Mucosa of rectum (tissue), 2 donors: ENCODE results near the gene LENEP.

ENCODE experiments used
- H3K27ac ChIP-seq, 2 donors: one replicate each; pipeline ENCODE4 v1.7.0; 2013; ENCODE audit warnings: inconsistent platforms in 2 of 2, low read depth in 2 of 2, low read length in 2 of 2
- H3K27me3 ChIP-seq, 2 donors: one replicate each; pipeline ENCODE4 v1.7.0; 2013; ENCODE audit warnings: low read length in 2 of 2; ENCODE audit not compliant: control insufficient read depth in 2 of 2, insufficient read depth in 2 of 2
- H3K36me3 ChIP-seq, 2 donors: one replicate each; pipeline ENCODE4 v1.7.0; 2013; ENCODE audit warnings: low read length in 2 of 2; ENCODE audit not compliant: control insufficient read depth in 2 of 2, insufficient read depth in 2 of 2
- H3K4me1 ChIP-seq, 2 donors: one replicate each; pipeline ENCODE4 v1.7.0; 2013; ENCODE audit warnings: low read length in 2 of 2, mild to moderate bottlenecking in 1 of 2; ENCODE audit not compliant: control insufficient read depth in 2 of 2, insufficient read depth in 2 of 2
- H3K4me3 ChIP-seq, 2 donors: one replicate each; pipeline ENCODE4 v1.7.0; 2013; ENCODE audit warnings: low read length in 2 of 2
- H3K9ac ChIP-seq, 2 donors: one replicate each; pipeline ENCODE4 v1.7.0; 2013; ENCODE audit warnings: low read length in 2 of 2, low read depth in 1 of 2, mild to moderate bottlenecking in 1 of 2
- H3K9me3 ChIP-seq, 2 donors: one replicate each; pipeline ENCODE4 v1.7.0; 2013; ENCODE audit warnings: low read length in 2 of 2; ENCODE audit not compliant: control insufficient read depth in 2 of 2
- donor health status: healthy.
- donor health status: Normal muscosa, but diverticular disease.

Gene LENEP

DNA sequence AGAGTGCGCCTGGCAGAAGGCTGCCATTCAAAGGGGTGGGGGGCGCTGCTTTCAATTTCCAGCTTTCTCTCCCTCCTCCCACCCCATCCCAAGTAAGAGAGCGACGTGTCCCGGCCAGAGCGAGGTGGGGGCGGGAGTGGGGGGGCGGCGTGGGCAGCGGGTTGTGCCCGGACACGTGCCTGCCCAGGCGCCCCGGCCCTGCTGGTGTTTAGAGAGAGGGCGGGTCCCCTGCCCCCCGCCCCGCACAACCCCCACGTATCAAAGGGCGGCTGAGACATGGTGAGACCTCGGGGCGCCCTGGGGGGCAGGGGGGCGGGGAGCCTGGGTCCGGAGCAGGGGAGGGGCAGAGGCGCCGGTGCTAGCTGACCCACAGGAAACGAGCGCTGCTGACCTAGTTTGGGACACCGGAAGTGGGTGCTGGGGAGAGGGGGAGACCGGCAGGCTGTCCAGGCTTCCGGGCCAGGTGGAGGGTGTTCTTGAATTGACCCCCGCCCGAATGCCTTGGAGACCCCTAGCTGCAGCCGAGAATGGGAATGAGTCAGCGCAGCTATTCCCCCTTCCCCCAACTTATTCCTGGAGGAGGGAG, 10.5 kb downstream of the LENEP start:
- H3K9me3 ChIP-seq: no peaks in the 10 kb centered on the region
- H3K9ac ChIP-seq: peak overlapping the region; percentile 100
- H3K27me3 ChIP-seq: no peaks in the 10 kb centered on the region
- peaks cover 48 to 58% of the 10 kb centered on the region in 2 donors for H3K4me1 ChIP-seq
- H3K27ac ChIP-seq: peak overlapping the region; percentile 98 to 99
- peak overlapping the region; percentile 95 to 100 for H3K4me3 ChIP-seq
- H3K36me3 ChIP-seq: peaks cover 0 to 3% of the 10 kb centered on the region in 2 donors

DNA sequence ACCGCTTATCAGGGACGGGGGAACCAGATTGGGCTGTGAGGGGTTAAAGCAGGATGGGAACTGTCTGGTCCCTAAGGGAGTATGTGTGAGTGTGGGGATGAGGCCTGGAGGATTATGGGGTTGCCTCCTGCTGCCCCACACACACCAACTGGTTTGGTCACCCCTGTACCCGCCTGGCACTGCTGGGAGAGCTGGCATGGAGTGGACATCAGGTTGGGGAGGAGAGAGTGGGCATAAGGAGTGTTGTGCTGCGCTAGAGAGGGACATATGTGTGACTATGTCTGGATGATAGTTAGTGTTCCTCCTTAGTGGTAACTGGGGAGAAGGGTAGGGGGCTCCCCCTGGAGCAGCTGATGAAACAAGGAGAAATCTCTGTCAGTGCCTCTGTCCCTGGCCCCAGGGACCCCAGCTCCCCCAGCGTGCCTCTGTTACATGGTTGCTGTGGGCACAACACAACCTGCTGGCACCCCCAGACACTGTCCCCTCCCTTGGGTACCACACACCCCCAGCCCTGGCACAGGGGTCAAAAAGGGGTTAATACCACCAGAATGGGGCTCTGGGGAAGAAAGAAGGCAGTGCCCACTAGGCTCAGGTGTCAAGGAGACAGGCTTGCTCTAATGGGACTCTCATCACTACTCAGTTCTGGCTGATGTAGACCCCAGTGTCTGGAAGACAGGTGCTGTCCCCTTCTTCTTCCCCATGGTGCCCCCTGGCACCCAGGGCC, 11.1 kb downstream of the LENEP start:
- Histone ChIP-seq H3K9ac (peak overlapping the region; percentile 92 to 100), H3K36me3 (peaks cover 0 to 3% of the 10 kb centered on the region in 2 donors), H3K9me3 (no peaks in the 10 kb centered on the region), H3K27me3 (no peaks in the 10 kb centered on the region), H3K27ac (peak overlapping the region; percentile 98 to 99), H3K4me3 (peak overlapping the region; percentile 95 to 100), H3K4me1 (peaks cover 47 to 60% of the 10 kb centered on the region in 2 donors)

DNA sequence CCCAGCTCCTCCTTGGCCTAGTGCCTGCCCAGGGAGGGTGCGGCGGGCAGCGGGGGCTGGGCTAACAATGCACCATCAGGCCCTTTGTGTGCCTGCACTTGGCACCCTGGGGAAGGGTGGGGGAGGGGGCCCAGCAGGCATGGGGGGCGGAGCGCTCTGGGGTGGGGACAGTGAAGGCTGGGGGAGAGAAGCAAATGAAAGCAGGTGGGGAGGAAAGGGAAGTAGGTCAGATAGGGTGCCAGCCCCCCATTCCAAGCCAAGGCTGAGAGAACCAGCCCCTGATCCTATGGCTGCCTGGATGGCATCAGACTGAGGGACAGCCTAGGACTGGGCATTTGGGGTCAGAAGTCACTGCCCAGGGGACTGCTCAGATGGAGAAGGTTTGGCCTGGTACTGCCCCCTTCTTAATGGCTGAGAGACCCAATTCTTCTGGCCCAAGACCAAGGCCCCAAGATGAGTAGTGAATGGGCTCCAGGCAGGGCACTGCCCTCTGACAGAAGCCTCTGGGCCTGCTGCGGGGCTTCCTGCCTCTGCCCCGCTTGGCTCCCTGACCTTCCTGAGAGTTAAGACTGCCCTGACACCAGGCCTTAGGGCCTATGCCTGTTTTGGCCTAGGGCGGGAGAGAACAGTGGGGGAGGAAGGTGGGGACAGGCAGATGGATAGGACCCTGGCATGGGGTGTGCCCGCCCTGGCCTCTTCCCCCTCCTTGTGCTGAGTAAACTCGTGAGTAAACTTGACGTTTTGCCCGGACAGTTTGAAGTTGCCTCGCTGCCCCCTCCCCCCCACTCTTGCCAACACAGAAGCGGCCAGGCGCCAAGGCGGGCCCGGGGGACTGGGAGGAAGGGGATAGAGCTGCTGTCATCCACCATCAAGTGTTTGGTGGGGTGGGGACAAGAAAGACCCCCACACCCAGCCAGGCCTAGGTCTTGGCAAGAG, 12.0 kb downstream of the LENEP start:
- peaks cover 0 to 7% of the 10 kb centered on the region in 2 donors for H3K36me3 ChIP-seq
- no peaks in the 10 kb centered on the region for H3K9me3 ChIP-seq
- H3K9ac ChIP-seq: peak overlapping the region; percentile 92 to 100
- peak overlapping the region; percentile 95 to 100 for H3K4me3 ChIP-seq
- H3K4me1 ChIP-seq: peaks cover 45 to 60% of the 10 kb centered on the region in 2 donors
- H3K27ac ChIP-seq: peak overlapping the region; percentile 98 to 99
- H3K27me3 ChIP-seq: no peaks in the 10 kb centered on the region

DNA sequence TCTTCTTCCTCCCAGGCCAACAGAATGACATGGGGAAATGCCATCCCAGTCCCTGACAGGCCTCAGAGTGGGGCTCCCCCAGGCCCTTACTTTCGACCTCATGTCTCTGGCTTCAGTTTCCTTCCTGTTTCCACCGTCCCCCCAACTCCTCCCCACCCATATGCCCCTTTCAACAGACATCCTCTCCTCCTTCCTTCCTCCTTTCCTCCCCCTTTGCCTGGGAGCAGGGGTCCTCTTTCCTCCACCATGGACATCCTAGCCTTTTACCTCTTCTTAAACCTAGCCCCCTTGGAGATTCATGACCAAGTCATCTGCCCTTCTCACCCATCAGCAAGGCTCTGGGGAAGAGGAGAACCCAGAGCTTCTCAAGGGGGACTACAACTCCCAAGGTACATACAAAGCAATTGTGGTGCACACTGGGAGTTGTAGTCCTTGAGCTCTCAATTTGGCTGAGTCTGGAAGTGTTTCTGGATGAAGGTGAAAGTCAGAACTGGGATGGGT, 13.3 kb downstream of the LENEP start:
- Histone ChIP-seq H3K27me3 (no peaks in the 10 kb centered on the region), H3K9ac (peak overlapping the region; percentile 48 to 100), H3K36me3 (peaks cover 2 to 14% of the 10 kb centered on the region in 2 donors), H3K4me1 (peaks cover 56 to 71% of the 10 kb centered on the region in 2 donors), H3K9me3 (no peaks in the 10 kb centered on the region), H3K27ac (peak overlapping the region; percentile 98 to 99), H3K4me3 (peak overlapping the region; percentile 19 to 48)

DNA sequence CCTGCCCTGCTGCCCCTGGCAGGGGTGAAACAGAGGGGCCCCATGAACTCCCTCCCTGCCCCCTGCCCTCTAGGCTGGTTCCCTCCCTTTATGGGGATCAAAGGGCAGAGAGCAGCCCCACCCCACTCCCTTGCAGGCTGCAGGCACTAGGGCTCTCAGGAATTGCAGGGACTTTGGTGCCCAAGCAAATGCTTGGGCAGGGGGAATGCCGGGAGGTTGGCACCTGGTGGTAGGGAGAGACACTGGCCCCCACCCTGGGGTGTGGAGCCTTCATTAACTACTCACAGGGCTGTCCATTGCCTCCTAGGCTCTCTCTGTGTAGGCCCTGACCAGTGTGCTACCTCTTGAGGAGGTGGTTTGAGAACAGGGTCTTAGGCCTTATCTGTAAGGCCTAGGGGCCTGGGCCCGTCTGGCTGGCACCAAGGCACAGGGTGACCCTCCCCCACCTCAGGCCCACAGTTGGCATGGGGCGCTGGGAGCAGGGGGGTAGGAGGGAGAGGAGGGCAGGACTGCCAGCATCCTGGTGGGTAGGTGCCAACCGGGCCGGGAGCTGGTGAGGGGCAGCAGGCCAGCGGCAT, 14.0 kb downstream of the LENEP start:
- Histone ChIP-seq H3K9ac (peak overlapping the region; percentile 68 to 100), H3K4me1 (peaks cover 63 to 78% of the 10 kb centered on the region in 2 donors)

DNA sequence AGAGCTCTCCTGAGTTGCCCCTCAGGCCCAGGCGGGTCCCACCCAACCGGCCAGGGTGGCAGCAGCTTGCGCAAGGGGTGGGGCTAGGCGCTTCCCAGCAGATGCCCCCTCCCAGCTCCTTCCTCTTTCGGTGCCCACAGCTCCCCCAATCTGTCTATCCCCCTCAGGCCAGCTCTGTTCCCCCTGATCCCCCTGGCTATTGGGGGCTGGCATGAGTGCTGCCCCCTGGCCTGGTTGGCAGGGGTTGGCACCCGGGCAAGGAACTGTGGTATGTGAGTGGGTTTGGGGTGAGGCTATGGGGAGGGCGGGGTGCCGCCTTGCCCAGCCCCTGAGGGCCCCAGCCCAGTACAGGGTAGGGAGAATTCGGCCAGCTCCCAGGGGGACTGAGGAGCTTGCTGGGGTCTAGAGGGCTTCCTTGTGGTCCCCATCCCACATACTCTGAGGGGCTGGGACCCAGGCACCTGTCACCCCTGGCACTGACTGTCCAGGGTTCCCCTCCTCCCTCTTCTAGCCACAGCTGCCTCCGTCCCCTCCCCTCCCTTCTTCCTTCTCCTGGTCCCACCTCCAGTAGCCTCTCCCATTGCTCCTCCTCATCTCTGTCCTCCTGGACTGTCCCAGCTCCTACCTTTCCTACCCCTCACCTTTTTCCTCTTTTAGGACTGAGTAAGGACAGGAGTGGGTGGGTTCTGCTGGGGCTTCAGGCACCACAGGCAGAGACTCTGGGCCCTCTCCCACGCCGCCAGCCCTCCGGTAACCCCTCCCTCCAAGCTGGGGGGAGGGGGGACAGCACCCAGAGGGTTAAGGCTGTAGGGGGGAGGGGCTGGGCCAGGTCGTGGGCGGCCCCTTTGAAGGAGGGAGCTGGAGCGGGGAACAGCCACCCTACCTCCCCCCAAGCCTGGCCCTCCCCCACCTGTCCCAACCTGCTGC, 14.9 kb downstream of the LENEP start:
- peak overlapping the region; percentile 65 to 67 for H3K4me3 ChIP-seq
- peak overlapping the region; percentile 98 to 99 for H3K27ac ChIP-seq
- peaks cover 9 to 11% of the 10 kb centered on the region in 2 donors for H3K36me3 ChIP-seq
- peaks cover 72 to 88% of the 10 kb centered on the region in 2 donors for H3K4me1 ChIP-seq
- peak overlapping the region; percentile 68 to 100 for H3K9ac ChIP-seq
- no peaks in the 10 kb centered on the region for H3K9me3 ChIP-seq
- H3K27me3 ChIP-seq: no peaks in the 10 kb centered on the region

More for the DNA sequence above, 14.0 kb downstream of the LENEP start:
- no peaks in the 10 kb centered on the region for H3K27me3 ChIP-seq
- peak overlapping the region; percentile 65 to 67 for H3K4me3 ChIP-seq
- peaks cover 3 to 14% of the 10 kb centered on the region in 2 donors for H3K36me3 ChIP-seq
- H3K9me3 ChIP-seq: no peaks in the 10 kb centered on the region
- peak overlapping the region; percentile 98 to 99 for H3K27ac ChIP-seq

DNA sequence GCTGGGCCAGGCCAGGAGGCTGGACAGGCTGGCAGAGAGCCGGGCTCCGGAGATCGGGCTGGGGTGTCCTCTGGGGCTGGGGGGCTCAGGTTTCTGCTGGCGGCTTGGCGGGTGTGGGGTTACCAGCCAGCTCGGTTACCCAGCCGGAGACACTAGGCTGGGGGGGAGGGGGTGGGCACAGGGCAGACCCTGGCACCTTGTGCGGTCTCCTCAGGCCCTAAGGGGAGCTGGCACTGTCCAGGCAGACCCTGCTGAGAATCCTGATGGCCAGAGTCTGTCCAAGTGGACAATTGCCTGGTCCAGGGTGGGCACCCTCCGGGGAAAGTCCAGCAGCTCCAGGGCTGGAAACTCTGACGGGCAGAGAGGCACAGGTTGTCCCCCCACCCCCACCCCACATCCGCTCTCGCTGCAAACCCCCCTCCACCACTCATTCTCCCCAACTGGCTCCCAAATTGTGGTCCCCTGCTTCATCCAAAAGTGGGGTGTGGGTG, 15.9 kb downstream of the LENEP start:
- Histone ChIP-seq H3K9ac (peak overlapping the region; percentile 68 to 100), H3K4me1 (peaks cover 72 to 92% of the 10 kb centered on the region in 2 donors), H3K36me3 (peaks cover 16 to 17% of the 10 kb centered on the region in 2 donors), H3K27ac (peak overlapping the region; percentile 98 to 99), H3K27me3 (no peaks in the 10 kb centered on the region), H3K4me3 (peak overlapping the region; percentile 65 to 67), H3K9me3 (no peaks in the 10 kb centered on the region)

DNA sequence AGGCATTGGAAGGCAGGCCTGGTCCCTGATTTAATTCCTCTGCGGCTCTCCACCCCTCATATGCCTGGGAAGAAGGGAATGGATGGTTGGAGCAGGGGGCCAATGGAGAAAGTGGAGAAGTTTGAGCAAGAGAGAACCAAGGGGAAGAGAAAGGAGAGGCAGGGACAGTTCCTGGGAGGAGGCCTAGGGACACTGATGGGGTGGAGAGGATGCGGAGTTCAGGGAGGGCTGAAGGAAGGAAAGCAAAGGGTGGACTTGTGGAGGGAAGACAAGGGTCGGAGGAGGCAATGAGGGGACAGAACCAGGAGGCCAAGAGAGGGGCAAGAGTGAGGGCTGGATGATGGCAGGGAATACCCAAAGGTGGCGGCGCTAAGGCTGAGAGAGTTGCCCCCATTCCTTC, 16.4 kb downstream of the LENEP start:
- H3K9me3 ChIP-seq: no peaks in the 10 kb centered on the region
- H3K9ac ChIP-seq: peak overlapping the region; percentile 54 to 100
- H3K27me3 ChIP-seq: no peaks in the 10 kb centered on the region
- H3K27ac ChIP-seq: peak overlapping the region; percentile 98 to 99
- H3K36me3 ChIP-seq: peaks cover 20 to 22% of the 10 kb centered on the region in 2 donors
- H3K4me3 ChIP-seq: peak overlapping the region; percentile 65 to 67
- peaks cover 69 to 88% of the 10 kb centered on the region in 2 donors for H3K4me1 ChIP-seq
